ENCODE measurements around the gene ALLC.
"Not testable (repeated sequence)": the region's sequence is repeated elsewhere in the genome, so short reads cannot be mapped to it uniquely, and the experiment has no call there.

The ALLC gene

GRCh38 chr2:3615541-3616200 lies 42.3 kb upstream of the ALLC start:
- WGBS, 2 experiments: 95 to 97% methylated on average over 46 of the region's 46 CpGs
- H3K27ac ChIP-seq (ENCODE audit: insufficient read depth, low read depth, low read length, poor library complexity, severe bottlenecking); H3K36me3 ChIP-seq (ENCODE audit: control insufficient read depth, insufficient read depth, low read length); H3K9me3 ChIP-seq (ENCODE audit: control insufficient read depth, low read length); H3K4me1 ChIP-seq (ENCODE audit: control insufficient read depth, insufficient read depth, low read length); H3K4me3 ChIP-seq (ENCODE audit: insufficient read depth, low read depth, low read length): not testable (repeated sequence)
- peaks cover 24% of the 10 kb centered on the region for H3K27me3 ChIP-seq (ENCODE audit: control insufficient read depth, insufficient read depth, low read length, poor library complexity, severe bottlenecking)

GRCh38 chr2:3616435-3617197 lies 41.4 kb upstream of the ALLC start:
- H3K27ac ChIP-seq (ENCODE audit: insufficient read depth, low read depth, low read length, poor library complexity, severe bottlenecking); H3K4me3 ChIP-seq (ENCODE audit: insufficient read depth, low read depth, low read length); H3K36me3 ChIP-seq (ENCODE audit: control insufficient read depth, insufficient read depth, low read length); H3K4me1 ChIP-seq (ENCODE audit: control insufficient read depth, insufficient read depth, low read length); H3K9me3 ChIP-seq (ENCODE audit: control insufficient read depth, low read length): not testable (repeated sequence)
- 95 to 96% methylated on average over 25 of the region's 25 CpGs for WGBS, 2 experiments
- peaks cover 17% of the 10 kb centered on the region for H3K27me3 ChIP-seq (ENCODE audit: control insufficient read depth, insufficient read depth, low read length, poor library complexity, severe bottlenecking)

DNA sequence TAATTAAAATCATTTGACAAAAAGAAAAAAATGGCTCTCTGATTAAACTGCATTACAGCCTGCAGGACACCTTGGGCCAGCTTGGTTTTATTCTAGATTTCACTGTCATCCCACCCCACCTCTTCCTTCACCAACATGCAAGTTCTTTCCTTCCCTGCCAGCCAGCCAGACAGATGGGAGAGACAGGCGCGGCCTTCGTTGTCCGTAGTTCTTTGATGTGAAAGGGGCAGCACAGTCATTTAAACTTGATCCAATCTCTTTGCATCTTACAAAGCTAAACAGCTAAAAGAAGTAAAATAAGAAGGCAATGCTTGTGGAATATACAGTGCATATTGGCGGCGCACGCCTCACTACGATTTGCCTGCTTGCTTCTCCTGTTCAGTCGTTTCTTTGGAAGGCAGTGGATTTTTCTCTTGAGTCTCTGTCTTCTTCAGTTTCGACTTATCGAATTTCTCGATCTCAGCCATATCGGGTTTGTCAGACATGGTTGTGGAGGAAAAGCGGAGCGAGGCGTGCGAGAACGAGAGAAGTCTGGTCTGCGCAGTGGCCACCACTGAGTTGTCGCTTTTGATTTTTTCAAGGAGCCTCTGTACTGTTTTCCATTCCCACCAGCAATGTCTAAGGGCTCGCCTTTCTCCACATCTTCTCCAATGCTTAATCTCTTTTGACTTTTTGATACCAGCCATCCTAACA lies 40.7 kb upstream of the ALLC start:
- H3K4me3 ChIP-seq (ENCODE audit: insufficient read depth, low read depth, low read length): no peak overlapping the region
- H3K9me3 ChIP-seq (ENCODE audit: control insufficient read depth, low read length): no peaks in the 10 kb centered on the region
- WGBS, 2 experiments: 94 to 96% methylated on average over 21 of the region's 21 CpGs
- no peaks in the 10 kb centered on the region for H3K4me1 ChIP-seq (ENCODE audit: control insufficient read depth, insufficient read depth, low read length)
- no peak overlapping the region for H3K27ac ChIP-seq (ENCODE audit: insufficient read depth, low read depth, low read length, poor library complexity, severe bottlenecking)
- no peaks in the 10 kb centered on the region for H3K36me3 ChIP-seq (ENCODE audit: control insufficient read depth, insufficient read depth, low read length)
- peaks cover 13% of the 10 kb centered on the region for H3K27me3 ChIP-seq (ENCODE audit: control insufficient read depth, insufficient read depth, low read length, poor library complexity, severe bottlenecking)

- Histone ChIP-seq H3K27ac (ENCODE audit: insufficient read depth, low read depth, low read length, poor library complexity, severe bottlenecking) (no peak overlapping the region), H3K9me3 (ENCODE audit: control insufficient read depth, low read length) (no peaks in the 10 kb centered on the region), H3K4me3 (ENCODE audit: insufficient read depth, low read depth, low read length) (no peak overlapping the region), H3K4me1 (ENCODE audit: control insufficient read depth, insufficient read depth, low read length) (no peaks in the 10 kb centered on the region), H3K27me3 (ENCODE audit: control insufficient read depth, insufficient read depth, low read length, poor library complexity, severe bottlenecking) (peaks cover 3% of the 10 kb centered on the region), H3K36me3 (ENCODE audit: control insufficient read depth, insufficient read depth, low read length) (no peaks in the 10 kb centered on the region)
Measured at GRCh38 chr2:3618367-3618766, 39.6 kb upstream of the ALLC start.

DNA sequence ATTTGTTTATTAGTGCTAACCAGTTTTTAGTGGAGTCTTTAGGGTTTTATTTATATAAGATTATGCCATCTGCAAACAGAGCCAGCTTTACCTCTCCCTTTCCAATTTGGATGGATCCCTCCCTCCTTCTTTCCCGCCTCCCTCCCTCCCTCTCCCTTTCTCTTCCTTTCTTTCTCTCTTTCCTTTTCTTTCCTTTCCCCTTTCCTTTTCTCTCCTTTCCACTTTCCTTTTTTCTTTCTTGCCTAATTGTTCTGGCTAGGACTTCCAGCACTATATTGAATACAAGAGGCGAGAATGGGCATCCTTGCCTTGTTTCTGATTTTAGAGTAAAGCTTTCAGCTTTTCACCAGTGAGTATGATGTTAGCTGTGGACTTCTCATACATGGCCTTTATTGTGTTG lies 39.0 kb upstream of the ALLC start:
- no peak overlapping the region for H3K4me3 ChIP-seq (ENCODE audit: insufficient read depth, low read depth, low read length)
- H3K27me3 ChIP-seq (ENCODE audit: control insufficient read depth, insufficient read depth, low read length, poor library complexity, severe bottlenecking): no peaks in the 10 kb centered on the region
- H3K36me3 ChIP-seq (ENCODE audit: control insufficient read depth, insufficient read depth, low read length): no peaks in the 10 kb centered on the region
- H3K9me3 ChIP-seq (ENCODE audit: control insufficient read depth, low read length): no peaks in the 10 kb centered on the region
- H3K4me1 ChIP-seq (ENCODE audit: control insufficient read depth, insufficient read depth, low read length): no peaks in the 10 kb centered on the region
- WGBS, 2 experiments: 92 to 96% methylated on average over 2 of the region's 2 CpGs
- no peak overlapping the region for H3K27ac ChIP-seq (ENCODE audit: insufficient read depth, low read depth, low read length, poor library complexity, severe bottlenecking)

DNA sequence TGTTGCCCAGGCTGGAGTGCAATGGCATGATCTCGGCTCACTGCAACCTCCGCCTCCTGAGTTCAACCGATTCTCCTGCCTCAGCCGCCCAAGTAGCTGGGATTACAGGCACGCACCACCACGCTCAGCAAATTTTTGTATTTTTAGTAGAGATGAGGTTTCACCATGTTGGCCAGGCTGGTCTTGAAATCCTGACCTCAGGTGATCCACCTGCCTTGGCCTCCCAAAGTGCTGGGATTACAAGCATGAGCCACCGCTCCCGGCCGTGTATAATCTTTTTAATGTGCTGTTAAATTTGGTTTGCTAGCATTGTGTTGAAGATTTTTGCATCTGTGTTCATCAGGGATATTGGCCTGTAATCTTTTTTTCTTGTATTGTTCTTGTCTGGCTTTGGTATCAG lies 38.3 kb upstream of the ALLC start:
- not testable (repeated sequence) for H3K9me3 ChIP-seq (ENCODE audit: control insufficient read depth, low read length); H3K27me3 ChIP-seq (ENCODE audit: control insufficient read depth, insufficient read depth, low read length, poor library complexity, severe bottlenecking); H3K27ac ChIP-seq (ENCODE audit: insufficient read depth, low read depth, low read length, poor library complexity, severe bottlenecking); H3K4me3 ChIP-seq (ENCODE audit: insufficient read depth, low read depth, low read length); H3K4me1 ChIP-seq (ENCODE audit: control insufficient read depth, insufficient read depth, low read length); H3K36me3 ChIP-seq (ENCODE audit: control insufficient read depth, insufficient read depth, low read length)
- 93 to 95% methylated on average over 9 of the region's 9 CpGs for WGBS, 2 experiments

DNA sequence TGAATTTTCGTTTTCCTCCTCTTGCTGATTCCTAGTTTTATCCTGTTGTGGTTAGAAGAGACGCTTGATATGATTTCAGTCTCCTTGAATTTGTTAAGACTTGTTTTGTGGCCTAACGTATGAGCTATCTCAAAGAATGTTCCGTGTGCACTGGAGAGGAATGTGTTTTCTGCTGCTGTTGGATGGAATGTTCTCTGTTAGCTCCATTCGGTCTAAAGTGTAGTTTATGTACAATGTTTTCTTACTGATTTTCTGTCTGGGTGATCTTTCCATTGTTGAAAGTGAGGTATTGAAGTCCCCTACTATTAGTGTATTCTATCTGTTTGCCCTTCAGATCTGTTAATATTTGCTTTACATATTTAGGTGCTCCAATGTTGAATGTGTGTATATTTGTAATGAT lies 37.2 kb upstream of the ALLC start:
- Histone ChIP-seq H3K36me3 (ENCODE audit: control insufficient read depth, insufficient read depth, low read length) (no peaks in the 10 kb centered on the region), H3K4me3 (ENCODE audit: insufficient read depth, low read depth, low read length) (no peak overlapping the region), H3K27me3 (ENCODE audit: control insufficient read depth, insufficient read depth, low read length, poor library complexity, severe bottlenecking) (no peaks in the 10 kb centered on the region), H3K9me3 (ENCODE audit: control insufficient read depth, low read length) (no peaks in the 10 kb centered on the region), H3K4me1 (ENCODE audit: control insufficient read depth, insufficient read depth, low read length) (no peaks in the 10 kb centered on the region), H3K27ac (ENCODE audit: insufficient read depth, low read depth, low read length, poor library complexity, severe bottlenecking) (no peak overlapping the region)
- WGBS, 2 experiments: 90 to 94% methylated on average over 5 of the region's 5 CpGs

GRCh38 chr2:3622967-3623366 lies 35.0 kb upstream of the ALLC start:
- WGBS, 2 experiments: 100% methylated on average over 1 of the region's 1 CpG; no CpG with 5 or more reads in 1 of the 2 experiments
- Histone ChIP-seq H3K27me3 (ENCODE audit: control insufficient read depth, insufficient read depth, low read length, poor library complexity, severe bottlenecking) (no peaks in the 10 kb centered on the region), H3K4me1 (ENCODE audit: control insufficient read depth, insufficient read depth, low read length) (no peaks in the 10 kb centered on the region), H3K4me3 (ENCODE audit: insufficient read depth, low read depth, low read length) (no peak overlapping the region), H3K9me3 (ENCODE audit: control insufficient read depth, low read length) (no peaks in the 10 kb centered on the region), H3K36me3 (ENCODE audit: control insufficient read depth, insufficient read depth, low read length) (no peaks in the 10 kb centered on the region), H3K27ac (ENCODE audit: insufficient read depth, low read depth, low read length, poor library complexity, severe bottlenecking) (no peak overlapping the region)

DNA sequence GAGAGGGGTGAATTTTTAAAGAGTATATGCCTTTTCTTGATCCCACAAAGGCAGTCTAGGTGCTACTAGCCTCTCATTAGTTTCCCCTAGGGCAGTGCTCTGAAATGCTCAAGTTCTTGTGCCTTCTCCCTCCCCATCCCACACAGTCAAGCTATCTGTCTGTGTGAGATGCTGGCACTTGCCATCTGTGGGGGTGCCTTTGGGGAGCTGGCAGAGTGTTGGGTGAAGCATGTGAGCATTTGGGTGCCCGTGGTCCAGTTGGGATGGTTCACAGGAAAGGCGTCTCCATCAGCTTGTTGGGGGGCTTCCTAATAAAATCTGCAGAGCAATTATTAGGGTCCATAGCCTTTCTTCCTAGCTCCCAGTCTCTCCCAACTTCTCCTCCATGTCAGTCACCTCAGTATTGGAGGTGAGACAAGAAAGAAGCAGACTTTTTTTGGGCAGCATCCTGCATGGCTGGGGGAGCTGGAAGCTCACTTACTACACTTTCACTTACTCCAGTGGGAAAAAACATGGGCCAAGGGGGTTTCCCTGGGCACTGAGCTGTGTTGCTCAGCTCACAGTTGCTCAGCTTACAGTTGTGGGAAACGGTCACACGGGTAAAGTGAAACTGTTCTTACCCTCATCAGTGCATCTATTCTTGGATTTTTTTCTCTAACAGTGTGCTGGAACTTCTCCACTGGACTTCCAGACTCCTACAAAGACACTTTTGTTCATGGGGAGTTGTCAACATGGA lies 33.8 kb upstream of the ALLC start:
- WGBS, 2 experiments: 94% methylated on average over 4 of the region's 4 CpGs
- Histone ChIP-seq H3K9me3 (ENCODE audit: control insufficient read depth, low read length) (no peaks in the 10 kb centered on the region), H3K36me3 (ENCODE audit: control insufficient read depth, insufficient read depth, low read length) (no peaks in the 10 kb centered on the region), H3K27me3 (ENCODE audit: control insufficient read depth, insufficient read depth, low read length, poor library complexity, severe bottlenecking) (no peaks in the 10 kb centered on the region), H3K4me1 (ENCODE audit: control insufficient read depth, insufficient read depth, low read length) (no peaks in the 10 kb centered on the region), H3K27ac (ENCODE audit: insufficient read depth, low read depth, low read length, poor library complexity, severe bottlenecking) (no peak overlapping the region), H3K4me3 (ENCODE audit: insufficient read depth, low read depth, low read length) (no peak overlapping the region)

- 89 to 93% methylated on average over 8 of the region's 8 CpGs for WGBS, 2 experiments
- Histone ChIP-seq H3K36me3 (ENCODE audit: control insufficient read depth, insufficient read depth, low read length) (no peaks in the 10 kb centered on the region), H3K4me3 (ENCODE audit: insufficient read depth, low read depth, low read length) (no peak overlapping the region), H3K27ac (ENCODE audit: insufficient read depth, low read depth, low read length, poor library complexity, severe bottlenecking) (no peak overlapping the region), H3K9me3 (ENCODE audit: control insufficient read depth, low read length) (no peaks in the 10 kb centered on the region), H3K4me1 (ENCODE audit: control insufficient read depth, insufficient read depth, low read length) (no peaks in the 10 kb centered on the region), H3K27me3 (ENCODE audit: control insufficient read depth, insufficient read depth, low read length, poor library complexity, severe bottlenecking) (no peaks in the 10 kb centered on the region)
Measured at GRCh38 chr2:3625186-3625585, 32.8 kb upstream of the ALLC start.

All from ectodermal cell (in vitro differentiated cells).